Stimulated activated CD4-positive, alpha-beta T cell treated with anti-CD3 and anti-CD28 coated beads, Interleukin-1b, Interleukin-23, amount 100 ng/mL, for 48 hours (primary cell): ENCODE results near the gene RAPGEF3.

Source experiments
- DNase-seq: peaks from one replicate; pipeline ENCODE4 v3.0.0-alpha.2; 2020

The RAPGEF3 gene, protein sequence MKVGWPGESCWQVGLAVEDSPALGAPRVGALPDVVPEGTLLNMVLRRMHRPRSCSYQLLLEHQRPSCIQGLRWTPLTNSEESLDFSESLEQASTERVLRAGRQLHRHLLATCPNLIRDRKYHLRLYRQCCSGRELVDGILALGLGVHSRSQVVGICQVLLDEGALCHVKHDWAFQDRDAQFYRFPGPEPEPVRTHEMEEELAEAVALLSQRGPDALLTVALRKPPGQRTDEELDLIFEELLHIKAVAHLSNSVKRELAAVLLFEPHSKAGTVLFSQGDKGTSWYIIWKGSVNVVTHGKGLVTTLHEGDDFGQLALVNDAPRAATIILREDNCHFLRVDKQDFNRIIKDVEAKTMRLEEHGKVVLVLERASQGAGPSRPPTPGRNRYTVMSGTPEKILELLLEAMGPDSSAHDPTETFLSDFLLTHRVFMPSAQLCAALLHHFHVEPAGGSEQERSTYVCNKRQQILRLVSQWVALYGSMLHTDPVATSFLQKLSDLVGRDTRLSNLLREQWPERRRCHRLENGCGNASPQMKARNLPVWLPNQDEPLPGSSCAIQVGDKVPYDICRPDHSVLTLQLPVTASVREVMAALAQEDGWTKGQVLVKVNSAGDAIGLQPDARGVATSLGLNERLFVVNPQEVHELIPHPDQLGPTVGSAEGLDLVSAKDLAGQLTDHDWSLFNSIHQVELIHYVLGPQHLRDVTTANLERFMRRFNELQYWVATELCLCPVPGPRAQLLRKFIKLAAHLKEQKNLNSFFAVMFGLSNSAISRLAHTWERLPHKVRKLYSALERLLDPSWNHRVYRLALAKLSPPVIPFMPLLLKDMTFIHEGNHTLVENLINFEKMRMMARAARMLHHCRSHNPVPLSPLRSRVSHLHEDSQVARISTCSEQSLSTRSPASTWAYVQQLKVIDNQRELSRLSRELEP

DNA sequence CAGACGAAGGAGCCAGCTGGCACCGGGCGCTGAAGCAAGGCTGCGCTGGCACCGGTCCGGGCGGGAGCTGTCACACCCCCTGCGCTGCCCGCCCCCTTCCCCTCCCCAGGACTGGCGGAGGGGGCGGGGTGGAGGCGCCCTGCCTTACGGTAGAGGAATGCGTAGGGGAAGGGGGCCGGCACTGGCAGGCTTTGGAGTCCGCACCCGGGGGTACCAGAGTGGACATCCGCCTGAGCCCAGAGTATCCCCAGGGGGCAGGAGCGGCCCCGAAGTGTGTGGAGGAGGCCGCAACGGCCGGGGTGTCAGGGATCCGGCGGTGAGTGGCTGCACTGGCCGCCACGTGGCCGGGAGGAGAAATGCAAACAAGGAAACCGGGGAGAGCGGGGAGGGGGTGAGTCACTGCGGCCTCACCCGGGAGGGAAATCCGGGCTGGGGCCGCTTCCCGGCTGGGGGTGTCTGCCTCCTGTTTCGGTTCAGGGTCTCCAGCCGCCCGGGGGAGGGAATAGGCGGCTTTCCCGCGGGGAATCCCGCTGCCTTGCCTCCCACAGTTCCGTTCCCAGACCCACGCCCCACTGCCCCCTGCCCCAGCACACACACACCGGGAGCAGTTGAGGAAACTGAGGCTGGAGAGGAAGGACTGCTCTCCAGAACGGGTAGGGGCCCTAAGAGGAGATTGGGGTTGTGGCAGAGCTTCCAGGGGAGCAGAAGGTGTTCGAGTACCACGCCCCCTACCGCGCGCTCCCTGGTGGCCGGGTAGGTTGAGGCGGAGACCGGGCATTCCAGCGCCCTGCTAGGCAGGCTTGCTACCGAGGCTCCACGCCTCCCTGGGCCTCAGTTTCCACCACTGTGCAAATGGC lies at the start of gene RAPGEF3:
TSS of gene RAPGEF3 (minus strand) at position 47 of the 857 bp plus-strand sequence. CDS start 324 bp downstream, outside the sequence.
- DNase-seq, result peak; percentile 68

DNA sequence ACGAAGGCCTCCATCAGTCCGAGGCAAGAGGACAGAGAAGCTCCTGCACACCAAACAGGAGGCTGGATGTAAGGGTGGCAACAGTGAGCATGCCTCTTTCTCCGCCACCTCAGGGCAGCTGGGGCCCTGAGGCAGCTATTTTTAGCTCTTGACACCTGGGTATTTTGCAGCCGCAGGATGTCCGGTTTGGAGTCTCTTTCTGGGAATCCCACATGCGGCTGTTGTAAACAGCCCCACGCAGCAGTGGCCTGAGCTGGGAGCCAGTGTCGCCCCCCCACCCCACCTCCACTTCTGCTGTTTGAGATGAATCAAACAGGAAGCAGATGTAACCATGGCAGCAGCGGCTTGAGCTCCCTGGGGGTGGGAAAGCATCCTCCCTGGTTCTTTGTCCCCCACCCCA lies 49.4 kb upstream of the RAPGEF3 start:
- DNase-seq, result peak; percentile 78

DNA sequence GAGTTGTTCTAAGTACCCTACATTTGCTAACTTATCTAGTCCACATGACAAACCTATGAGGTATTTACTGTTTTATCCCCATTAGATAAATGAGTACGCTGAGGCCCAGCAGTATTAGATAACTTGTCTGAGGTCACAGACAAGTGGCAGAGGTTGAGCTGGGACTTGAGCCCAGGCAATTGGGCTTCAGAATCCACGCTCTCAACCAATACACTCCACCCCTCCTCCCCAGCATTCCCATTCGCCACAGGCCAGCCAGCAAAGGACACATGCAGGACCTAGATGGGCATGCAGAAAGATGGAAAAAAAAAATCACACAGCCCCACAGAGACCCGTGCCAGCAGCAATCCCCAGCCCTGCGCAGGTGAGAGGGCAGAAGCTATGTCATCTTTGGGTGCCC lies 48.7 kb upstream of the RAPGEF3 start:
- no peak for DNase-seq

DNA sequence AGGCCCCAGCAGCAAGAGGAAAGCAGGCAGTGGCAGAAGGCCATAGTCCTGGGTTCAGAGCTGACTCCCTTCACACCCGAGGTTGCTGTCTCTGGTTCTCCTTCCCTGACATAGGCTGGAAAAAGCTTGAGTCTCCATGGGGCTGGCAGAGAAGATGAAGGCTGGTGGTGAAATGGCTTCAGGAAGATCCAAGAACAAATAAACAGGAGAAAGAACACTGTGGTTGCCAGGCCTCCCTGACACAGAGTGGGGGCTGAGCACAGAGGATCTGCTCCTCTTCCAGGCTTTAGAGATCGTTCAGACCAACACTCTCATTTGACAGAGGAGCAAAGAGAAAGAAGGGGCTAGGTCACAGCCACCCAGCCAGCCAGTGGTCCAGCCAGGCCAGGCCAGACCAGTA lies 46.7 kb upstream of the RAPGEF3 start:
- DNase-seq, result no peak

DNA sequence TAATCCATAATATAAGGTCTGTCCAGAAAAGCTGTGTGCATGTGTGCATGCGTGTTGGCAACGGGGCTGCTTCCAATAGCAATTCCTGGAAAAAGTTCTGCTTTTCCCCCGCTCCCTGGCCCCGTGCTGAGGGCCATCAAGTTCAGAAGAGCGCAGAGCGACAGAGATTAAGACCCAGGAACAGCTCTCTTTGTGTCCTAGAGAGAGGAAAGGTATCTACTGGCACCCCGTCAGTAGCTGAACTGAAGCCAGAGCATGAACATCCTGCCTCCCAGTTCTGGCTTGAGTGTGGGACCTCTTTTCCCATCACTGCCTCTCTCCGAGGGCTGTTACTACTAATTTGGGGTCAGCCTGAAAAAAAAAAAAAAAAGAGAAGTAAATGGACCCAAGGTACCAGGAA lies 45.5 kb upstream of the RAPGEF3 start:
- no peak for DNase-seq

DNA sequence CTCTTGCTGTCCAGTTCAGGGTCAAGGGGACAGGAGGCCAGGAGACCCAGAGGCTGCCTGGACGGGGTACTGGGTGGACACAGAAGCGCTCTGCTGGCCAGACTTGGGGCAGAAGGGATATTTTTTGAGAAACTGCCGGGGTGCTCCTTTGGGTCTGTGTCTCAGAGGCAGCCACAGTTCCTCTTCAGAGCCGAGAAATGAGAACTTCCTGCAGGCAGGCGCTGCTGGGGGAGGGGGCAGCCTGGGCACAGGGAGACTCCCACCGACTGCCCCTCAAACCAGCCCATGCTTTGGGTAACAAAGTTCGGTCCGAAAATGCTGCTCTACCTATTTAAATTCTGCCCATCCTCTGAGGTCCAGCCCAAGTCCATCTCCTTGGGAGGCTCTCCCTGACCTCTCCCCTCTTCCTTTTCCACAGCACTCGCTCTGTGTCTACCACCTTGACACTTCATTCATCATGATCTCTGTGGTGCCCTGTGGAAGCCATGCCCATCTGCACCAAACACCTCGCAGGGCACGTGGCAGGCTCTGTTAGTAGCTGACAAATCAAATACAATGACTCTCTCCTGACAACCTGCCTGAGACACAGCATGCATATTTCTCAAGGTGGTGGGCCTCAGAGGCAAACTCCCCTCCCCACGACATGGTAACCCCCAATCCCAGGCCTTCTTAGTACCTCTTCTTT lies 44.7 kb upstream of the RAPGEF3 start:
- DNase-seq, result no peak

DNA sequence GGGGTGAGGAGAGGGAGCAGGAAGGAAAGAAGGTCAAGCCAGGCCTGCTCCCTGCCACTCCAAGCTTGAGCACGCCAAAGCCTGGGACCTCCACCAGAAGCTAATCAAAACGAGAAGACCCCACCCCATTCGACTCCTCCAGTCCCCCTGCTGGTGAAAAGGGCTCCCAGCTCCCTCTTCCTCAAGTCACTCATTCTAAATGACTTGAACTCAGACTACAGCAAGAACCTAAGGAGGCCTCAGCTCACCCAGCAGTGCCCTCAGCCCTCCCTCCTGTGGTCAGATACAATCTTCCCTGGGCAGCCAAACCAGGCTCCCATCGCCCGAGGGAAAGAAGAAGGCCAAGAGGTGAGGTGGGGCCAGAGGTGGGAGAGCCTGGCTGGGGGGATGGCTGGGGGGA lies 43.6 kb upstream of the RAPGEF3 start:
- DNase-seq, result no peak

DNA sequence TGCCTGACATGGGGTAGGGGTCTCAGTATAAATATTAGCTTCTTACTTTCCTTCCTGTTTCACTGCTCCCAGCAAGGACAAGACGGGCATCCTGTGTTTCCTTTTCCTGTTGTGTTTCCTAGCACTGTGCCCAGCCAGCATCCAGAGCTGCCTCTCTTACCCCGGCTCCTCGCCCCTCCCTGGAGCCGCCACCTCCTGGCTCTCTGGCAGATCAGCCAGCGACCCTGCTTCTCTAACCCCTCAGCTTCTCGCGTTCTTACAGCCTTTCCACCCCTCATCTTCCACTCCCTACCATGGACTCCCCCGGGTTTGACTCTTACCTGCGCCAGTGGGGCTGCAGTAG lies 43.2 kb upstream of the RAPGEF3 start:
- DNase-seq, result no peak

DNA sequence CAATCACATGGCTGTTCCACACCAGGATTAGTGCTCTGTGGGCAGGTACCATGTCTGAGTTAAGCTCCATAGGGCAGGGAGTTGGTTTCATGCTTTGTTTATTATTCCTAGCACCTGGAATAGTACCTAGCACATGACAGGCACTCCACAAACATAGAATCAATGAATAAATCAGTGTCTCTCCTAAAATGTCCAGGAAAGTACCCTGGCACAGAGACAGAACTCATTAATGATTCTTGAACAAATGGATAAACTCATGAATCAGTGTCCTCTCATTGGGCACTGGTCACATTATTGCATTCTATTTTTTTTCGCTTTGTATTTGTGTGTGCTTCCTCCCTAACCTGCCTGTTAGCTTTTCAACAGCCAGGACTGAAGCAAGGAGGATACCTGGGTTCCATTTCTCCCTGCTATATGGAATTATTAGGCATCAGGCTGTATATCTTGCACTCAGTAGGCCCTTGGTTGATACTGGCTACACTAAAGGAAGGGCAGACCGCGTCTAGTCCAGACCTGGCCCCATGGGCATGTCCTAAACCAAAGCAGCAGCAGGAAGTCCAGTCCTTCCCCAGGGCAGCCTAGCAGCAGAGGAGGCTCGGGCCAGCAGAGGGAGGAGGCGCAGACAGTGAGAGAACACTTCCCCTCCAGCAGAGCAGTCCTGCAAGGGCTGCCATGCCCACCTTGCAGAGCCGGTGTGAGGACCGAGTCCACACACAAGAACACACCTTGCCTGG lies 42.7 kb upstream of the RAPGEF3 start:
- DNase-seq, result no peak

DNA sequence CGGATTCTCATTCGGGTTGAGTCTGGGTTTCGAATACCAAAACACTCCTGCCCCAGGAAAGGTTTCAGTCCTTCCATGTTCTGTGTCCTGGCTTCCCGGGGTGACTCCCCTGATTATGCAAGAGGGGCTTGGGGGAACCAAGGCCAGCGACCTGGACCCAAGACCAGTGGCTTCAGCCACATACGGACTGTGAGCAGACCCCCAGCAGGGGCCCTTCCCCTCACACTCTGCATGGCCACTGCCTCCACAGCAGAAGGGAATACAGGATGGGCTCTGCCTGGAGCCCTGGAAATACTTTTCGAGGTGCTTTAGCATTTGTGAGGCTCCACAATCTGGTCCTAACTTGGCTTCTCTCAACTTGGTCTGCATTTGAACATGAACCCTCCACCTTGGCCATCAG lies 41.9 kb upstream of the RAPGEF3 start:
- no peak for DNase-seq

DNA sequence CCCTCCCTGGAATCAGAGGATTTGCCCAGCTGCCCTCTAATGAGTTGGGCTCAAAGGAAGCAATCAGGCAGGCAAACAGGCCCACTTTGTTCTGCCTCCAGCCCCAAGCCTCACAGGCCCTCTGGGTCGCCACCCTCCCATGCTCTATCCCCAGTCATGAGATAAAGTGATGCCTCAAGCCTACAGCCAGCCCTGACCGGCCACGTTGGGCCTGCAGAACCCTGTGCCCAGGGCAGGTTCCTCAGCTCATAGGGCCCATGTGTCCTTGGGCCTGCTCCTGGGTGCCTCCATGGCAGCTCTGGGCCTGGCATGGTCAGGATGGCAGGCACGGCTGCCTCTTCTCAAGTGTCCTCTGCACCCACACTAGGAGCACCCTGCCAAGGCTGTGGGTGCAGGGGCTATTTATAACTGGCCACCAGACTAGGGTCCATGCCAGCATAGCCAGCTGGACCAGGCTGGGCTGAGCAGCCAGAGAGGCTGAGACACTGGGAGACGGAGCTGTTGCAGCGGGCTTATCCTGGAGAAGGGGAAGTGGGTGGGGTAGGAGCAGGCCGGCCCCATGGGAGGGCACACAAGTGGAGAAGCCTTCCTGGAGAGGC lies 40.8 kb upstream of the RAPGEF3 start:
- DNase-seq, result no peak

DNA sequence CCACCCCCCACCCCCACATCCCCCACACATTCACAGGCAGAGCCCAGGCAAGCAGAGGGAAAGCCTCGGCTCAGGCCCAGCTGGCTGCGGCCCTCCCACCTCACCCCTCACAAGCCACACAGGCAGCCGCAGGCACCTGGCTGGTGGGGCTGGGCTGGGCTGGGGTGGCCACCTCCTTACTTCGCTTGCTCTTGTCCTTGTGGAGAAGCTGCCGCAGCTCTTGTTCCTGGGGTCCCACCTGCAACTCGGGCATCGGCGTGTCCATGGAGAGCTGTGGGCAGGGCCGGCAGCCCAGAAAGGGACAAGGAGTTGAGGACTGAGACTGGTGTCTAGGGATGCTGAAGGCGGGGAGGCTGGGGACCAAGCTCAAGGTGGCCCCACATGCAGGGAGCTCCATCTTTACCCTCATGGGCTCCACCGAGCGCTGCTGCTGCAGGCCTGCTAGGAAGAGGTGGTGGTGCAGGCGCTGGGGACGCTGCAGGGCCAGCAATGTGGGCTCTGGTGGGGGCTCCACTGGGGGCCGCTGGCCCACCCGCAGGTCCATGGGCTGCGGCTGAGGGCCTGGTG lies 39.8 kb upstream of the RAPGEF3 start:
- no peak for DNase-seq

DNA sequence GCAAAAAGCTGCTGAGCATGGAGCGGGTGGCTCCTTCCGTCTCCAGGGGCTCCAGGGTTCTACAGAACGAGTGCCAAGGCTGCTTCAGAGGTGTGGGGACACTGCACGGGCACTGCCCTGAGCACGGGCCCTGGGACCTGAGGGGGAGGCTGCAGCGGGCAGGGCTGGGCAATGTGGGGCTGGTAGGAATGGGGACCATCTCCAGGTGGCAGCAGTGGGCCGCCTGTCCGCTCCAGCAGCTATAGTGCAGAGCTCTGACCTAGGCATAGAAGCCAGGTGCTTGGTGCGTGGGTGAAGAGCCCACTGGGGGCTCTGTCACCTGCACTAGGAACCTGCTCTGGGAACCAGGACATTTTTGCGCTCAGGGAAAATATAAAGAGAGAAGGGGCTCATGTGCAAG lies 38.8 kb upstream of the RAPGEF3 start:
- DNase-seq, result no peak

DNA sequence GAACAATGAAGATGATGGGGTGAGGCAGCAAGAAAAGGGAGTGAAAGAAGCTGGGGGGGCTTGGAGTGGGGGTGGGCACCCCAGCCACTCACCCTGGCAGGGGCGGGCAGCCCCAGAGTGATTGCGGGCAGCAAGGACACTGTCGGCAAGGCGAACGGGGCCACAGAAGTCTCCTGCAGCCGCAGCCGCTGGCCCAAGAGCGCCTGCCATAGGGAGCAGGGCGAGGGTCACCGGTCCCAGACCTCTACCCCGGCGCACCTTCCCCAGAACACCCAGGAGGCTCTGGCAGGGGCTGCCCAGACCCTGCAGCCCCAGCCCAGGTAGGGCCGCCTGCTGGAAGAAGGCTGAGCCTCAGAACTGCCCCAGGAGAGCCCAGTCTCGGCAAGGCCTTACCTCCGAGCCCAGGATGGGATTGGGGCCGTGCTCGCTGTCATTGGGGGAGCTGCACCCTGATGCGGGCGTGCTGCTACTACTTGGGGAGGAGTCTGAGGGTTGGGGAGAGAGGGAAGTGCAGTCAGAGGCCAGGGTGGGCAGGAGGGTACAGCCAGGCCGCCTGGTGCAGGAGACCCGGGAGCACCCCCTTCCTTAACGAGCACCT lies 37.2 kb upstream of the RAPGEF3 start:
- DNase-seq, result no peak

DNA sequence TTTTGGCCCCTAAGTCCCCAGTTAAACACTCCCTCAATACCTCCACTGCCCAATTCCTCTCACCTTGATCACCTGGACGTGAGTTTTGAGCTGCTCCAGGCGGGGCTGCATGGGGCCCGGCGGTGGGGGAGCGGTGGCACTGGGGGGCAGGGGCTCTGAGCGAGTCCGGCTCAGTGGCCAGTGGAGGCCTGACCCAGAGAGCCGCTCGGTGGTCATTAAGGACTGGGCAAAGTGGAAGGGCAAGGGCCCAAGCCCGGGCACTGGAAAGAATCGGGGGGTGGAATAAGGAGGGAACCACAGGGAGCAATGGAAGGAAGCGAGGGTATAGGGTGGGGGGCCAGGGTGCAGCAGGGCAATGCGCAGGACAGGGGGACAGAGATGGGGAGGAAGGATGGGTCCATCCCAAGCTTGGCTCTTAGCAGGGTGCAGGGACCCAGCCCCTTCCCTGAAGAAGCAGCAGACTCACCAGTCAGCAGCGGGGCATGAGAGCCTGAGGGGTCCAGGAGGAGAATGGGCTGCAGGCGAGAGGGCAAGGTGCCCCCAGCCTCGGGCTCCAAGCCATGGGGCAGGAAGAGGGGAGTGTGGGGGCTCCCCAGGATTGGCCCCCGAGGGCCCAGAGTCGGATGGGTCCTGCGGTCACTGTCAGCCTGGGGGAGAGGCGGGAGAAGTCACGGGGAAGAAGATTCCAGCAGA lies 36.6 kb upstream of the RAPGEF3 start:
- no peak for DNase-seq

DNA sequence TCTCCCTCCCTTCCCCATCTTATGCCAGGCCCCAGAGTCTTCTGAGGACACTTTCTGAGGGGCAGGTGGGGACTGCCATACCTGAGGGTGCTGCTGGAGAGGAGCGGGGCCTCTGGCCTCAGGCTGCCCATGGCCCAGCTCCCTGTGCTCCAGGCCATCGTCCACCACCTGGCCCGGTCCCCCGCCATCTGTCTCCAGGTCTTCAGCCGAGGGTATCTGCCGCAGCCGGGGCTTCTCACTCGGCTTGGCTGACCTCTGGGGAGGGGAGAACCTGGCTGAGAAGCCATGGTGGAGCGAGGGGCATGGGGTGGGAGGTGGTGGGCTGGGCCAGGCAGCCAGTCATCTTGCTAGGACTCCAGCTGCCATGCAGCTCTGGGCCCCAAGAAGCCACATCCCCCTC lies 36.0 kb upstream of the RAPGEF3 start:
- DNase-seq, result no peak

DNA sequence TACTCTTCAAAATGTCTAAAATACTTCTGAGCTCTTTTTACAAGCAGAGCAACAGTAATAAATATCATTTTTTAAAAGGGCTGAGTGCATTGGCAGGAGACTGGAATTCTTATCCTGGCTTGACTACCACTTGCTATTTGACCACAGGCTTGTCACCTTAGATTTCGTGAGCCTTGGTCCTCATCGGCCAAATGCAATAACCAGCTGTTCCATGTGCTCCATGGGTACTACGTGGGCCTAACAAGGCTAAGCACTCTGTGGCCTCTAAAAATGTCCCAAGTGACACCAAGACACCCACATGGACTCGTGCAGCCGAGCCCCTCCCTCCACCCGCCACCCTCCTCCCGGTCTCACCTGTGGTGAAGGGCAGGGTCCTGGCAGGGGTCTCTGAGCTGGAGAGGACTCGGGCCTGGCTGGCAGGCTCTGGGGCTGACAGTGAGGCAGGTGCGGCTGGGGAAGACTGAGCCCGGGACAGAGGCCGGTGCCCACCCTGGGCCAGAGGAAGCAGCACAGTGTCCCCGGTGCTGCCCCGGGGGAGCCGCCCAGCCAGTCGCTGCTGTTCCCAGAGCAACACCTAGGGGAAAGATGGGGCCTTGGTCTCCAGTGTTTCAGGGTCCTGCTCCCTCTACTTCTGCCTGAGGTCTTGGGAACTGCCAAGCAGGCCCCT lies 34.5 kb upstream of the RAPGEF3 start:
- DNase-seq, result no peak

DNA sequence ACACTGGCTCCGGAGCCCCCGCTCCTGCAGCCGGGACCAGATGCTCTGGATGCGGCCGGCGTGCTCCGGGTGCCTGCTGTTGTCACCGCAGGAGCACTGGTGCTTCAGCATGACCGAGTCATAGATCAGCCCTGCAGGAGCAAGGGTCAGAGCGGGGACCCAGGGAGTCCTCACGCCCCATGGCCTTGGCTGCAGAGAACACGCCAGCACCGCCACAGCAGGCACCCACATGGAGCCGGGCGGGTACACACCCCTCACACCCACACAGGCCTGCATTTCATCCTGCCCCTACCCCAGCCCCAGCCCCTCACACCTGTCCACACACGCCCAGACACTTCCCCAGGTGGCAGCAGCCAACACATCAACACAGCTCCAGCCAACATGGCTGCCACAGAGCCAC lies 33.2 kb upstream of the RAPGEF3 start:
- no peak for DNase-seq

DNA sequence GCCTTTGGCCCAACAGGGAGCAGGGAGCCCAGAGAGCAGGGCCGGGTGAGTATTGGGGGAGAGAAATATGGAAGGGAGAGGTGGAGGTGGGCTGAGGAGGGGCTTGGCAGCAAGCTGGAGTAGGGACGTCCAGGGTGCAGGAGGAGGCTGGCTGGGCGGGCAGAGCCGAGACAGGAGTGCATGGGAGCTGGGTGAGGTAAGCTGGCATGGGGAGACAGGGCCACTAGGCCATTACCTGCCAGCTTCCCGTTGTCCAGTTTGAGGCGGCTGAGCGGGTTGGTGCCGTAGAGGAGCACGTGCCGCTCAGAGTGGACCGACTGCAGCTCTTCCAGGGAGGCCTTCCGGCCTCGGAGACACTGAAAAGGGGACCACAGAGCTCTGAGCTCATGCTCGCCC lies 32.7 kb upstream of the RAPGEF3 start:
- DNase-seq, result no peak
